H9 (cell line): ENCODE measurements around the gene JAK2. TPM values are rescaled to one million over a fixed set of nuclear protein-coding genes. Genes with fewer than 3 reads are reported as not detected.

Experiments used
- DNase-seq: peaks from one replicate; pipeline ENCODE4 v3.0.0-alpha.2; 2017
- H2AFZ ChIP-seq: one replicate; pipeline ENCODE4 v1.6.1; 2013; ENCODE audit warnings: mild to moderate bottlenecking, low read length, control low read depth, moderate library complexity
- H2AK5ac ChIP-seq: 2 replicates; pipeline ENCODE4 v1.6.1; 2013; ENCODE audit warnings: low read length, control low read depth, mixed read lengths; ENCODE audit not compliant: insufficient read length
- H2BK120ac ChIP-seq: one replicate; pipeline ENCODE4 v1.6.1; 2013; ENCODE audit warnings: low read depth, mild to moderate bottlenecking, low read length, control low read depth, inconsistent platforms; ENCODE audit not compliant: poor library complexity, severe bottlenecking
- H2BK12ac ChIP-seq: 2 replicates; pipeline ENCODE4 v1.6.1; 2013; ENCODE audit warnings: low read length, control low read depth, mixed read lengths, low read depth; ENCODE audit not compliant: insufficient read length
- H2BK15ac ChIP-seq: 2 replicates; pipeline ENCODE4 v1.6.1; 2013; ENCODE audit warnings: low read depth, low read length, control low read depth
- H2BK20ac ChIP-seq: one replicate; pipeline ENCODE4 v1.6.1; 2013; ENCODE audit warnings: low read depth, mild to moderate bottlenecking, low read length, control low read depth, inconsistent platforms; ENCODE audit not compliant: poor library complexity, severe bottlenecking
- H2BK5ac ChIP-seq: 2 replicates; pipeline ENCODE4 v1.6.1; 2013; ENCODE audit warnings: low read length, control low read depth, mixed read lengths; ENCODE audit not compliant: insufficient read length
- H3K14ac ChIP-seq: 2 replicates; pipeline ENCODE4 v1.6.1; 2013; ENCODE audit warnings: low read length, control low read depth; ENCODE audit not compliant: insufficient read depth
- H3K18ac ChIP-seq: 2 replicates; pipeline ENCODE4 v1.6.1; 2013; ENCODE audit warnings: low read depth, mild to moderate bottlenecking, mixed read lengths, low read length, control low read depth; ENCODE audit not compliant: insufficient read length
- H3K23ac ChIP-seq: 2 replicates; pipeline ENCODE4 v1.6.1; 2013; ENCODE audit warnings: low read length, control low read depth, mixed read lengths, low read depth; ENCODE audit not compliant: insufficient read length
- H3K23me2 ChIP-seq: 2 replicates; pipeline ENCODE4 v1.6.1; 2013; ENCODE audit warnings: low read depth, mild to moderate bottlenecking, mixed read lengths, low read length, control low read depth; ENCODE audit not compliant: insufficient read length, poor library complexity, severe bottlenecking
- H3K27ac ChIP-seq: 2 replicates; pipeline ENCODE4 v1.5.1; 2013; ENCODE audit warnings: low read length, control low read depth, mixed read lengths, low read depth; ENCODE audit not compliant: insufficient read length
- H3K27me3 ChIP-seq: 2 replicates; pipeline ENCODE4 v1.6.1; 2013; ENCODE audit warnings: low read length, control low read depth, inconsistent platforms; ENCODE audit not compliant: insufficient read depth
- H3K4ac ChIP-seq: 2 replicates; pipeline ENCODE4 v1.6.1; 2013; ENCODE audit warnings: low read depth, mild to moderate bottlenecking, control low read depth, inconsistent platforms, low read length, moderate library complexity
- H3K4me1 ChIP-seq: 2 replicates; pipeline ENCODE4 v1.6.1; 2013; ENCODE audit warnings: low read length, control low read depth, inconsistent platforms; ENCODE audit not compliant: insufficient read depth
- H3K4me2 ChIP-seq: 2 replicates; pipeline ENCODE4 v1.6.1; 2013; ENCODE audit warnings: low read length, control low read depth, mixed read lengths; ENCODE audit not compliant: insufficient read length, insufficient read depth
- H3K56ac ChIP-seq: 2 replicates; pipeline ENCODE4 v1.6.1; 2013; ENCODE audit warnings: low read depth, mild to moderate bottlenecking, mixed read lengths, low read length, control low read depth; ENCODE audit not compliant: insufficient read length
- H3K79me1 ChIP-seq: 2 replicates; pipeline ENCODE4 v1.6.1; 2013; ENCODE audit warnings: low read depth, mild to moderate bottlenecking, moderate library complexity, low read length, control low read depth, inconsistent platforms; ENCODE audit not compliant: insufficient read depth, poor library complexity, severe bottlenecking
- H3K79me2 ChIP-seq: 2 replicates; pipeline ENCODE4 v1.6.1; 2013; ENCODE audit warnings: low read length, control low read depth, inconsistent platforms; ENCODE audit not compliant: insufficient read depth
- H3K9ac ChIP-seq: 2 replicates; pipeline ENCODE4 v1.6.1; 2013; ENCODE audit warnings: low read length, control low read depth, mixed read lengths; ENCODE audit not compliant: insufficient read length; ENCODE audit errors: extremely low read depth
- H3K9me3 ChIP-seq: one replicate; pipeline ENCODE4 v1.6.1; 2013; ENCODE audit warnings: low read depth, low read length, inconsistent platforms; ENCODE audit not compliant: control insufficient read depth
- H3T11ph ChIP-seq: one replicate; pipeline ENCODE4 v1.6.1; 2013; ENCODE audit warnings: mild to moderate bottlenecking, low read length, control low read depth, inconsistent platforms
- H4K20me1 ChIP-seq: one replicate; pipeline ENCODE4 v1.6.1; 2013; ENCODE audit not compliant: control insufficient read depth, insufficient read length, insufficient read depth
- H4K5ac ChIP-seq: 2 replicates; pipeline ENCODE4 v1.6.1; 2013; ENCODE audit warnings: low read depth, mild to moderate bottlenecking, mixed read lengths, low read length, control low read depth; ENCODE audit not compliant: insufficient read length
- H4K8ac ChIP-seq: replicated peaks from 2 replicates; pipeline ENCODE4 v1.6.1; 2013; ENCODE audit warnings: low read length, control low read depth, mixed read lengths, low read depth; ENCODE audit not compliant: insufficient read length
- H4K91ac ChIP-seq: 2 replicates; pipeline ENCODE4 v1.6.1; 2013; ENCODE audit warnings: low read depth, mild to moderate bottlenecking, moderate library complexity, mixed read lengths, low read length, control low read depth; ENCODE audit not compliant: insufficient read length
- H3K27ac Mint-ChIP-seq, 3 experiments: 2 replicates in 2 of 3; 3 replicates in 1 of 3; pipeline ENCODE4 v1.8.0; 2020 to 2021; ENCODE audit warnings: mixed read lengths in 3 of 3, mild to moderate bottlenecking in 1 of 3, moderate library complexity in 1 of 3
- H3K27me3 Mint-ChIP-seq: 2 replicates; pipeline ENCODE4 v1.8.0; 2021; ENCODE audit warnings: low read depth, mild to moderate bottlenecking, moderate library complexity, mixed read lengths
- H3K36me3 Mint-ChIP-seq, 3 experiments: 2 replicates in 2 of 3; 3 replicates in 1 of 3; pipeline ENCODE4 v1.8.0; 2020 to 2021; ENCODE audit warnings: low read depth in 3 of 3, mixed read lengths in 3 of 3; ENCODE audit not compliant: insufficient read depth in 1 of 3
- H3K4me1 Mint-ChIP-seq, 2 experiments: 2 replicates each; pipeline ENCODE4 v1.8.0; 2020; ENCODE audit warnings: mixed read lengths in 2 of 2
- H3K4me3 Mint-ChIP-seq, 2 experiments: 2 replicates in 1 of 2; 3 replicates in 1 of 2; pipeline ENCODE4 v1.8.0; 2020 to 2021; ENCODE audit warnings: mild to moderate bottlenecking in 2 of 2, mixed read lengths in 2 of 2, moderate library complexity in 1 of 2
- H3K9me3 Mint-ChIP-seq, 2 experiments: 2 replicates in 1 of 2; 3 replicates in 1 of 2; pipeline ENCODE4 v1.8.0; 2020; ENCODE audit warnings: mild to moderate bottlenecking in 2 of 2, mixed read lengths in 2 of 2, moderate library complexity in 1 of 2
- WGBS: extraction: QIAGEN DNeasy Blood & Tissue Kit; methylation state at CpG from one replicate; pipeline ENCODE4 v1.1.7; 2013; ENCODE audit warnings: missing lambda C conversion rate, low lambda C conversion rate, mixed read lengths; ENCODE audit not compliant: insufficient read length; ENCODE audit errors: extremely low coverage; 5-methylcytosine and 5-hydroxymethylcytosine counted together
- total RNA-seq: library from RNA; stranded (reverse); gene quantifications from 2 replicates; pipeline ENCODE4 v1.2.1, GENCODE V29; 2021
- TF ChIP-seq, protein P1 (sequence below): fragments of 200-600 bp; sonication (generic); conservative IDR thresholded peaks from 3 replicates; pipeline ENCODE4 v1.8.0; 2021; ENCODE audit warnings: antibody characterized with exemption, mild to moderate bottlenecking

JAK2 gene
- total RNA-seq, 1 experiment from 2014 or later = 3.4 TPM

DNA sequence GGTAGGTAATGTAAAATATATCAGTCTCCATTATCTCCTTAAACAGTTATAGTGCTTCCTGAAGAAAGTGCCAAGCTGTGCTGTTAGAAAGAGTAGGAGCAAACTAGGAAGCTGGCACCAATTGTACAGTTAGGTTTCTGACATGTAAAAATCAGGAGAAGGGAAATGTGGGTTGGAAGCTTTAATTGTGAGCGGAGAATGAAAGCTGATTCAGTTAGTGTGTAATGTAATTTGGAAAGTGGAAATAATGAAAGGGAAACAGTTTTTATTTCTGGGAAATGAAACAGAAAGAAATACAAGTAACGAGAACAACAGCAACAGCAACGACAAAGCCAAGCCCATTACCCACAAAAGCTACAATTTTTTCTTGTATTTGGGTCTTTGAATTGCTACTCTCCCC, 48.8 kb upstream of the JAK2 start:
- H2AFZ ChIP-seq = no peak overlapping the region
- H3K9me3 ChIP-seq = no peaks in the 10 kb centered on the region
- H3K18ac ChIP-seq = no peak overlapping the region
- H4K91ac ChIP-seq = no peak overlapping the region
- no peak overlapping the region for H2BK12ac ChIP-seq
- no peak overlapping the region for H3K4ac ChIP-seq
- H3K4me2 ChIP-seq = no peak overlapping the region
- no peak overlapping the region for H3K27ac ChIP-seq
- no peaks in the 10 kb centered on the region for H3K79me1 ChIP-seq
- H2BK5ac ChIP-seq = no peak overlapping the region
- no peak overlapping the region for H3K23ac ChIP-seq
- no peak for DNase-seq
- no peak overlapping the region for H3T11ph ChIP-seq
- H4K8ac ChIP-seq = no peak overlapping the region
- no peak overlapping the region for H2BK120ac ChIP-seq
- no peak overlapping the region for H2BK20ac ChIP-seq
- TF ChIP-seq, protein P1, sequence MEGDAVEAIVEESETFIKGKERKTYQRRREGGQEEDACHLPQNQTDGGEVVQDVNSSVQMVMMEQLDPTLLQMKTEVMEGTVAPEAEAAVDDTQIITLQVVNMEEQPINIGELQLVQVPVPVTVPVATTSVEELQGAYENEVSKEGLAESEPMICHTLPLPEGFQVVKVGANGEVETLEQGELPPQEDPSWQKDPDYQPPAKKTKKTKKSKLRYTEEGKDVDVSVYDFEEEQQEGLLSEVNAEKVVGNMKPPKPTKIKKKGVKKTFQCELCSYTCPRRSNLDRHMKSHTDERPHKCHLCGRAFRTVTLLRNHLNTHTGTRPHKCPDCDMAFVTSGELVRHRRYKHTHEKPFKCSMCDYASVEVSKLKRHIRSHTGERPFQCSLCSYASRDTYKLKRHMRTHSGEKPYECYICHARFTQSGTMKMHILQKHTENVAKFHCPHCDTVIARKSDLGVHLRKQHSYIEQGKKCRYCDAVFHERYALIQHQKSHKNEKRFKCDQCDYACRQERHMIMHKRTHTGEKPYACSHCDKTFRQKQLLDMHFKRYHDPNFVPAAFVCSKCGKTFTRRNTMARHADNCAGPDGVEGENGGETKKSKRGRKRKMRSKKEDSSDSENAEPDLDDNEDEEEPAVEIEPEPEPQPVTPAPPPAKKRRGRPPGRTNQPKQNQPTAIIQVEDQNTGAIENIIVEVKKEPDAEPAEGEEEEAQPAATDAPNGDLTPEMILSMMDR = no peak
- no peak overlapping the region for H2BK15ac ChIP-seq
- no peak overlapping the region for H3K4me3 Mint-ChIP-seq
- no peak overlapping the region for H3K27ac Mint-ChIP-seq
- H3K4me1 Mint-ChIP-seq = no peaks in the 10 kb centered on the region
- H3K27me3 ChIP-seq = no peaks in the 10 kb centered on the region
- no peak overlapping the region for H4K5ac ChIP-seq
- H3K14ac ChIP-seq = no peak overlapping the region
- no peaks in the 10 kb centered on the region for H3K9me3 Mint-ChIP-seq
- no peaks in the 10 kb centered on the region for H3K79me2 ChIP-seq
- H3K4me1 ChIP-seq = no peaks in the 10 kb centered on the region
- WGBS = no CpG with 5 or more reads among the region's 3 CpGs
- no peaks in the 10 kb centered on the region for H3K36me3 Mint-ChIP-seq
- no peaks in the 10 kb centered on the region for H4K20me1 ChIP-seq
- H3K23me2 ChIP-seq = no peaks in the 10 kb centered on the region
- no peak overlapping the region for H3K56ac ChIP-seq
- H3K9ac ChIP-seq = no peak overlapping the region
- no peak overlapping the region for H2AK5ac ChIP-seq
- H3K27me3 Mint-ChIP-seq = no peaks in the 10 kb centered on the region
